Colonic mucosa (tissue), 4 donors: ENCODE results near the gene ZNRF2. TPM values are rescaled to one million over a fixed set of nuclear protein-coding genes. Genes with fewer than 3 reads are reported as not detected.

Source experiments
- DNase-seq: peaks from one replicate; pipeline ENCODE4 v3.0.0-alpha.2; 2020
- H3K27ac ChIP-seq: fragments of 200-600 bp; one replicate; pipeline ENCODE4 v1.8.0; 2021
- H3K27me3 ChIP-seq: fragments of 200-600 bp; one replicate; pipeline ENCODE4 v1.8.0; 2021
- H3K36me3 ChIP-seq: fragments of 200-600 bp; one replicate; pipeline ENCODE4 v1.8.0; 2021
- H3K4me1 ChIP-seq: fragments of 200-600 bp; one replicate; pipeline ENCODE4 v1.8.0; 2021; ENCODE audit warnings: mild to moderate bottlenecking
- H3K4me3 ChIP-seq: fragments of 200-600 bp; one replicate; pipeline ENCODE4 v1.8.0; 2021
- H3K9ac ChIP-seq, 2 donors: one replicate each; pipeline ENCODE4 v1.7.0; 2013; ENCODE audit warnings: control low read depth in 2 of 2, low read depth in 2 of 2, low read length in 2 of 2
- H3K9me3 ChIP-seq: fragments of 200-600 bp; one replicate; pipeline ENCODE4 v1.8.0; 2021
- CTCF ChIP-seq: fragments of 200-600 bp; IDR thresholded peaks from one replicate; pipeline ENCODE4 v1.8.0; 2022; ENCODE audit warnings: antibody characterized with exemption, mild to moderate bottlenecking
- intact Hi-C: fragments of 100-400 bp; cut with DNase I; formaldehyde crosslinking; loops from one replicate; pipeline ENCODE4 v1.14.1; 2022
- total RNA-seq, 2 donors: library from RNA; stranded (reverse); fragmentation: NEBNext Ultra II Directional in 1 of 2; extraction: Animal tissue kit (Norgen Biotek cat#: 25700) in 1 of 2; gene quantifications; one replicate each; pipeline ENCODE4 v1.2.1, GENCODE V29; 2021
- donor health status: healthy.
- donor health status: DM: no; HTN: no; CAD: no.
- donor health status: DM: no; HTN: no; CAD: no.

The ZNRF2 gene
- 10 to 100 TPM; 42.4 to 45.9 TPM for total RNA-seq

GRCh38 chr7:30284298-30285066, at the start of gene ZNRF2:
Gene ZNRF2, plus strand, starts transcription at chr7:30284597. Its CDS starts 761 bp downstream, at chr7:30285358.
- Histone ChIP-seq H3K27me3 (no peaks in the 10 kb centered on the region), H3K4me3 (peak within 1 kb of the TSS; percentile 78), H3K27ac (peak within 1 kb of the TSS; percentile 98), H3K9me3 (no peaks in the 10 kb centered on the region), H3K4me1 (peaks cover 16% of the 10 kb centered on the region), H3K9ac (peak within 1 kb of the TSS; percentile 72 to 90), H3K36me3 (no peaks in the 10 kb centered on the region)
- intact Hi-C loops = no loop called here
- DNase-seq = peak; percentile 98
- no peak for TF ChIP-seq CTCF

- Histone ChIP-seq H3K27me3 (no peaks in the 10 kb centered on the region), H3K9ac (no peak overlapping the region), H3K36me3 (no peaks in the 10 kb centered on the region), H3K27ac (no peak overlapping the region), H3K4me1 (no peaks in the 10 kb centered on the region), H3K9me3 (no peaks in the 10 kb centered on the region), H3K4me3 (no peak overlapping the region)
- no peak for DNase-seq
- intact Hi-C loops = no loop called here
- TF ChIP-seq CTCF = no peak
Observed at GRCh38 chr7:30237271-30237695, 47.1 kb upstream of the ZNRF2 start.

- Histone ChIP-seq H3K4me1 (no peaks in the 10 kb centered on the region), H3K27me3 (no peaks in the 10 kb centered on the region), H3K9ac (no peak overlapping the region), H3K9me3 (no peaks in the 10 kb centered on the region), H3K36me3 (no peaks in the 10 kb centered on the region), H3K27ac (no peak overlapping the region), H3K4me3 (no peak overlapping the region)
- peak; percentile 64 for DNase-seq
- intact Hi-C loops = no loop called here
- no peak for TF ChIP-seq CTCF
Observed at GRCh38 chr7:30238721-30239441, 45.5 kb upstream of the ZNRF2 start.

- Histone ChIP-seq H3K27ac (no peak overlapping the region), H3K36me3 (no peaks in the 10 kb centered on the region), H3K4me3 (no peak overlapping the region), H3K9me3 (no peaks in the 10 kb centered on the region), H3K9ac (no peak overlapping the region), H3K27me3 (no peaks in the 10 kb centered on the region), H3K4me1 (no peaks in the 10 kb centered on the region)
- intact Hi-C loops = no loop called here
- no peak for DNase-seq
- TF ChIP-seq CTCF = no peak
Observed at GRCh38 chr7:30240106-30240800, 44.1 kb upstream of the ZNRF2 start.

GRCh38 chr7:30241767-30242166, 42.6 kb upstream of the ZNRF2 start:
- no peak for TF ChIP-seq CTCF
- H3K27me3 ChIP-seq = no peaks in the 10 kb centered on the region
- no peaks in the 10 kb centered on the region for H3K4me1 ChIP-seq
- intact Hi-C loops = no loop called here
- no peak overlapping the region for H3K4me3 ChIP-seq
- no peaks in the 10 kb centered on the region for H3K9me3 ChIP-seq
- no peak for DNase-seq
- H3K27ac ChIP-seq = no peak overlapping the region
- no peak overlapping the region for H3K9ac ChIP-seq
- H3K36me3 ChIP-seq = no peaks in the 10 kb centered on the region
